Sigmoid colon (tissue), 3 donors: Measurements from ENCODE around the gene EIF4A3.

Experiments
- POLR2A ChIP-seq, 2 donors: fragments of 450-650 bp; IDR thresholded peaks; one replicate each; pipeline ENCODE4 v1.6.1; 2016; ENCODE audit warnings: antibody characterized with exemption in 2 of 2, mild to moderate bottlenecking in 2 of 2, moderate library complexity in 2 of 2
- TF ChIP-seq, protein P1 (sequence below), 4 experiments: fragments of 450-650 bp in 3 of 4; fragments of 200-600 bp in 1 of 4; IDR thresholded peaks; one replicate each; pipeline ENCODE4 v1.5.1; 2016 to 2019; ENCODE audit warnings: antibody characterized with exemption in 4 of 4, mild to moderate bottlenecking in 3 of 4, moderate library complexity in 2 of 4

DNA sequence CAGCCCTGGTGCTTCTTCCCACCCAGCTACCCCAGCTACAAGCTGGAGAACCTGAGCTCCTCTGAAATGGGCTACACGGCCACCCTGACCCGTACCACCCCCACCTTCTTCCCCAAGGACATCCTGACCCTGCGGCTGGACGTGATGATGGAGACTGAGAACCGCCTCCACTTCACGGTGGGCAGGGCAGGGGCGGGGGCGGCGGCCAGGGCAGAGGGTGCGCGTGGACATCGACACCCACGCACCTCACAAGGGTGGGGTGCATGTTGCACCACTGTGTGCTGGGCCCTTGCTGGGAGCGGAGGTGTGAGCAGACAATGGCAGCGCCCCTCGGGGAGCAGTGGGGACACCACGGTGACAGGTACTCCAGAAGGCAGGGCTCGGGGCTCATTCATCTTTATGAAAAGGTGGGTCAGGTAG is 42.0 kb downstream of the EIF4A3 start:
- TF ChIP-seq, protein P1, sequence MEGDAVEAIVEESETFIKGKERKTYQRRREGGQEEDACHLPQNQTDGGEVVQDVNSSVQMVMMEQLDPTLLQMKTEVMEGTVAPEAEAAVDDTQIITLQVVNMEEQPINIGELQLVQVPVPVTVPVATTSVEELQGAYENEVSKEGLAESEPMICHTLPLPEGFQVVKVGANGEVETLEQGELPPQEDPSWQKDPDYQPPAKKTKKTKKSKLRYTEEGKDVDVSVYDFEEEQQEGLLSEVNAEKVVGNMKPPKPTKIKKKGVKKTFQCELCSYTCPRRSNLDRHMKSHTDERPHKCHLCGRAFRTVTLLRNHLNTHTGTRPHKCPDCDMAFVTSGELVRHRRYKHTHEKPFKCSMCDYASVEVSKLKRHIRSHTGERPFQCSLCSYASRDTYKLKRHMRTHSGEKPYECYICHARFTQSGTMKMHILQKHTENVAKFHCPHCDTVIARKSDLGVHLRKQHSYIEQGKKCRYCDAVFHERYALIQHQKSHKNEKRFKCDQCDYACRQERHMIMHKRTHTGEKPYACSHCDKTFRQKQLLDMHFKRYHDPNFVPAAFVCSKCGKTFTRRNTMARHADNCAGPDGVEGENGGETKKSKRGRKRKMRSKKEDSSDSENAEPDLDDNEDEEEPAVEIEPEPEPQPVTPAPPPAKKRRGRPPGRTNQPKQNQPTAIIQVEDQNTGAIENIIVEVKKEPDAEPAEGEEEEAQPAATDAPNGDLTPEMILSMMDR (IDR thresholded peaks at IDR 0.05): no peak
- TF ChIP-seq POLR2A (IDR thresholded peaks at IDR 0.05): no peak
